Mesenchymal stem cell (in vitro differentiated cells and primary cell): ENCODE results near the gene SPINK2.

ENCODE experiments used
- DNase-seq: peaks from one replicate; pipeline ENCODE4 v3.0.0-alpha.2; 2013
- H2AFZ ChIP-seq: one replicate; pipeline ENCODE4 v1.6.1; 2013; ENCODE audit warnings: low read depth, mild to moderate bottlenecking, control low read depth, inconsistent platforms, low read length, moderate library complexity
- H2AK5ac ChIP-seq: 2 replicates; pipeline ENCODE4 v1.6.1; 2013; ENCODE audit warnings: low read length, moderate library complexity, mild to moderate bottlenecking, inconsistent platforms; ENCODE audit not compliant: severe bottlenecking
- H2BK120ac ChIP-seq: one replicate; pipeline ENCODE4 v1.6.1; 2013; ENCODE audit warnings: low read depth, mild to moderate bottlenecking, inconsistent platforms, low read length, moderate library complexity
- H2BK12ac ChIP-seq, 2 experiments: one replicate each; pipeline ENCODE4 v1.6.1; 2013; ENCODE audit warnings: inconsistent platforms in 2 of 2, low read length in 2 of 2, mild to moderate bottlenecking in 2 of 2, moderate library complexity in 2 of 2, control low read depth in 1 of 2
- H2BK15ac ChIP-seq: one replicate; pipeline ENCODE4 v1.6.1; 2013; ENCODE audit warnings: mild to moderate bottlenecking, low read depth, inconsistent platforms; ENCODE audit not compliant: poor library complexity, severe bottlenecking
- H2BK5ac ChIP-seq: 2 replicates; pipeline ENCODE4 v1.6.1; 2013; ENCODE audit warnings: low read depth, mild to moderate bottlenecking, low read length, control low read depth, inconsistent platforms; ENCODE audit not compliant: poor library complexity, severe bottlenecking
- H3K14ac ChIP-seq, 2 experiments: one replicate each; pipeline ENCODE4 v1.6.1; 2013; ENCODE audit warnings: inconsistent platforms in 2 of 2, low read length in 2 of 2, control low read depth in 1 of 2, mild to moderate bottlenecking in 1 of 2, moderate library complexity in 1 of 2
- H3K18ac ChIP-seq, 2 experiments: one replicate each; pipeline ENCODE4 v1.6.1; 2013; ENCODE audit warnings: inconsistent platforms in 2 of 2, low read length in 2 of 2, control low read depth in 1 of 2, low read depth in 1 of 2, mild to moderate bottlenecking in 1 of 2
- H3K23ac ChIP-seq, 2 experiments: one replicate each; pipeline ENCODE4 v1.6.1; 2013; ENCODE audit warnings: inconsistent platforms in 2 of 2, low read length in 2 of 2, mild to moderate bottlenecking in 2 of 2, moderate library complexity in 2 of 2, control low read depth in 1 of 2
- H3K27ac ChIP-seq: 2 replicates; pipeline ENCODE4 v1.5.1; 2013; ENCODE audit warnings: mild to moderate bottlenecking, moderate library complexity, low read length, control low read depth, inconsistent platforms; ENCODE audit not compliant: poor library complexity, severe bottlenecking
- H3K27me3 ChIP-seq, 2 experiments: 2 replicates each; pipeline versions ENCODE4 v1.6.1 to v1.7.0; 2013; ENCODE audit warnings: low read length in 2 of 2, mild to moderate bottlenecking in 2 of 2, moderate library complexity in 2 of 2, control low read depth in 1 of 2, inconsistent platforms in 1 of 2; ENCODE audit not compliant: control insufficient read depth in 1 of 2, insufficient read depth in 1 of 2
- H3K36me3 ChIP-seq, 2 experiments: 2 replicates each; pipeline versions ENCODE4 v1.6.1 to v1.7.0; 2013; ENCODE audit warnings: low read length in 2 of 2, control low read depth in 1 of 2, inconsistent platforms in 1 of 2, low read depth in 1 of 2, mild to moderate bottlenecking in 1 of 2; ENCODE audit not compliant: insufficient read depth in 2 of 2, control insufficient read depth in 1 of 2
- H3K4ac ChIP-seq, 2 experiments: one replicate each; pipeline ENCODE4 v1.6.1; 2013; ENCODE audit warnings: inconsistent platforms in 2 of 2, low read length in 2 of 2, mild to moderate bottlenecking in 2 of 2, moderate library complexity in 2 of 2, control low read depth in 1 of 2, low read depth in 1 of 2
- H3K4me1 ChIP-seq: 2 replicates; pipeline ENCODE4 v1.6.1; 2013; ENCODE audit warnings: low read depth, low read length, control low read depth; ENCODE audit not compliant: control insufficient read depth, insufficient read depth
- H3K4me2 ChIP-seq: 2 replicates; pipeline ENCODE4 v1.6.1; 2013; ENCODE audit warnings: low read length, mild to moderate bottlenecking, inconsistent platforms; ENCODE audit not compliant: poor library complexity, severe bottlenecking
- H3K4me3 ChIP-seq, 2 experiments: 2 replicates each; pipeline versions ENCODE4 v1.5.1 to v1.7.0; 2013; ENCODE audit warnings: low read length in 2 of 2, mild to moderate bottlenecking in 2 of 2, control low read depth in 1 of 2, low read depth in 1 of 2; ENCODE audit not compliant: insufficient read depth in 1 of 2
- H3K79me1 ChIP-seq: replicated peaks from 2 replicates; pipeline ENCODE4 v1.6.1; 2013; ENCODE audit warnings: mild to moderate bottlenecking, control low read depth, low read length, inconsistent platforms; ENCODE audit not compliant: poor library complexity, severe bottlenecking
- H3K9ac ChIP-seq: 2 replicates; pipeline ENCODE4 v1.7.0; 2013; ENCODE audit warnings: mild to moderate bottlenecking, low read length, moderate library complexity
- H3K9me3 ChIP-seq: 2 replicates; pipeline ENCODE4 v1.7.0; 2013; ENCODE audit warnings: mild to moderate bottlenecking, low read length; ENCODE audit not compliant: control insufficient read depth
- H4K8ac ChIP-seq: one replicate; pipeline ENCODE4 v1.6.1; 2013; ENCODE audit warnings: inconsistent platforms, mild to moderate bottlenecking, low read length, moderate library complexity
- H4K91ac ChIP-seq: one replicate; pipeline ENCODE4 v1.6.1; 2013; ENCODE audit warnings: mild to moderate bottlenecking, low read length, inconsistent platforms
- WGBS: methylation state at CpG from one replicate; pipeline ENCODE4 v1.1.7; 2013; ENCODE audit warnings: mixed read lengths; 5-methylcytosine and 5-hydroxymethylcytosine counted together

Gene SPINK2

DNA sequence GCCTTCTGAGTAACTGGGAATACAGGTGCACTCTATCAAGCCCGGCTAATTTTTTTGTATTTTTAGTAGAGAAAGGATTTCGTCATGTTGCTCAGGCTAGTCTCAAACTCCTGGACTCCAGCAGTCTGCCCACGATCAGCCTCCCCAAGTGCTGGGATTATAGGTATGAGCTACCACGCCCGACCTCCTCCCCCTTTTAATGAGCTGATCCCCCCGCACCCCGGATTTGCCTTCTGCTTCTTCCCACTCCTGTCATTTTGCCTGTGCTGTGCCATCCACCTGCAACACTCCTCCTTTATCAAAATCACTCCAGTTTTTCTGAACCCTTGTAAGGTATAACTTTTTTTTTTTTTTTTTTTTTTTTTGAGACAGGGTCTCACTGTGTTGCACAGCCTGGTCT lies 33.4 kb downstream of the SPINK2 start:
- no peak overlapping the region for H4K91ac ChIP-seq
- H3K4me3 ChIP-seq, result no peak overlapping the region
- peaks cover 6% of the 10 kb centered on the region for H3K4me1 ChIP-seq
- no peak for DNase-seq
- WGBS, result 77% methylated on average over 7 of the region's 7 CpGs
- H2BK15ac ChIP-seq, result peak overlapping the region; percentile 87
- H2BK5ac ChIP-seq, result no peak overlapping the region
- H3K14ac ChIP-seq, result no peak overlapping the region
- no peak overlapping the region for H3K4me2 ChIP-seq
- H3K4ac ChIP-seq, result no peak overlapping the region
- H2AFZ ChIP-seq, result no peak overlapping the region
- H3K79me1 ChIP-seq, result no peaks in the 10 kb centered on the region
- H2BK120ac ChIP-seq, result peak overlapping the region; percentile 87
- peak overlapping the region in 1 of 2 experiments; percentile 92 for H2BK12ac ChIP-seq
- H3K27ac ChIP-seq, result no peak overlapping the region
- H3K18ac ChIP-seq, result peak overlapping the region in 1 of 2 experiments; percentile 82
- H3K9me3 ChIP-seq, result no peaks in the 10 kb centered on the region
- H2AK5ac ChIP-seq, result no peak overlapping the region
- H3K27me3 ChIP-seq, result peaks cover 0 to 17% of the 10 kb centered on the region in 2 experiments
- H3K36me3 ChIP-seq, result no peaks in the 10 kb centered on the region
- no peak overlapping the region for H3K9ac ChIP-seq
- H4K8ac ChIP-seq, result peak overlapping the region; percentile 78
- H3K23ac ChIP-seq, result no peak overlapping the region

DNA sequence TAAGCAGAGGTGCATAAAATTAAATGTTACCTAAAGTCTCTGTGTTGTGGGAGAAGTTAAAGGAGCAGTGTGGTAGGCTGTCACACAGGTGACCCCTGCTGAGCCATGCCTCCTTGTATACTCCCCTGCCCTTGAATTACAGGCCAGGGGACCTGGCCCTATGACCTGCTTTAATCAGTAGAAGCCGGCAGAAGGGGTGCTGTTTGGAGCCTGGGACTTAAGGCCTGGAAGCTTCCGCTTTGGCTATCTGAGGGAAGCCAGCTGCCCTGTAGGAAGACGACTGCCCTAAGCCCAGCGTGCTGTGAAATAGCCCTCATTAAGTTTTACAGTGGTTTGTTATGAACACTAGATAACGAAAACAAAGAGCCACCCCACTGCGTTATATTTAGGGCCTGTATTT lies 34.1 kb downstream of the SPINK2 start:
- peak overlapping the region in 1 of 2 experiments; percentile 92 for H2BK12ac ChIP-seq
- H3K14ac ChIP-seq, result no peak overlapping the region
- H4K8ac ChIP-seq, result peak overlapping the region; percentile 78
- peaks cover 0 to 22% of the 10 kb centered on the region in 2 experiments for H3K27me3 ChIP-seq
- no peak overlapping the region for H3K23ac ChIP-seq
- H2AK5ac ChIP-seq, result no peak overlapping the region
- peaks cover 6% of the 10 kb centered on the region for H3K4me1 ChIP-seq
- peak overlapping the region; percentile 54 for H2BK120ac ChIP-seq
- H3K9me3 ChIP-seq, result no peaks in the 10 kb centered on the region
- H3K4me3 ChIP-seq, result no peak overlapping the region
- no peak overlapping the region for H2AFZ ChIP-seq
- H2BK5ac ChIP-seq, result no peak overlapping the region
- H4K91ac ChIP-seq, result peak overlapping the region; percentile 19
- H3K79me1 ChIP-seq, result no peaks in the 10 kb centered on the region
- DNase-seq, result peak; percentile 73
- no peak overlapping the region for H3K9ac ChIP-seq
- peak overlapping the region in 1 of 2 experiments; percentile 77 for H3K4ac ChIP-seq
- H3K36me3 ChIP-seq, result no peaks in the 10 kb centered on the region
- H3K18ac ChIP-seq, result peak overlapping the region; percentile 73 to 82
- no peak overlapping the region for H3K27ac ChIP-seq
- WGBS, result 14% methylated on average over 4 of the region's 6 CpGs
- peak overlapping the region; percentile 44 for H2BK15ac ChIP-seq
- H3K4me2 ChIP-seq, result no peak overlapping the region

DNA sequence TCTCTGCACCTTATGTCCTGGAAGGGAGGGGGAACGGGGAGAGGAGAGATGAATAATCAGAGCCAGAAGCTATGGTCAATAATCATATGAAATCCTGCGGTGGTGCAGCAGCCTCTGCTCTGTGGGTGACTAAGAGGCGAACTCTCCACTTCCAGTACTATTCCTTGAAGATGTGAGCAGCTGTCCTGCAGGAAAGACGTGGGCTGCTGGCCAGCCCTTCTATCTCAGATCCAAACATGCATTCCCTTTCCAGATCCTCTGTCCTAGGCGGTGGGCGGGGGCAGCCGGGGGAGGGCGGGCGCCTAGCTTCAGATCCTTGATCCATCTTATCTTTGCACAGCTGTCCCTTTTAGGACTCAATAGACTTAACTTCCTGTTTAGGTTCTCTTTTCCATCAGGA lies 34.5 kb downstream of the SPINK2 start:
- Histone ChIP-seq H3K9ac (no peak overlapping the region), H3K79me1 (no peaks in the 10 kb centered on the region), H3K4me3 (no peak overlapping the region), H2AK5ac (no peak overlapping the region), H4K91ac (no peak overlapping the region), H3K18ac (no peak overlapping the region), H3K23ac (no peak overlapping the region), H2AFZ (no peak overlapping the region), H3K9me3 (no peaks in the 10 kb centered on the region), H2BK12ac (no peak overlapping the region), H3K36me3 (no peaks in the 10 kb centered on the region), H2BK120ac (no peak overlapping the region), H3K14ac (no peak overlapping the region), H3K27me3 (peaks cover 0 to 26% of the 10 kb centered on the region in 2 experiments), H4K8ac (no peak overlapping the region), H3K4ac (no peak overlapping the region), H3K27ac (no peak overlapping the region), H2BK5ac (no peak overlapping the region), H3K4me1 (peaks cover 6% of the 10 kb centered on the region), H2BK15ac (no peak overlapping the region), H3K4me2 (peak overlapping the region; percentile 17)
- peak; percentile 95 for DNase-seq
- 0% methylated on average over 9 of the region's 9 CpGs for WGBS

DNA sequence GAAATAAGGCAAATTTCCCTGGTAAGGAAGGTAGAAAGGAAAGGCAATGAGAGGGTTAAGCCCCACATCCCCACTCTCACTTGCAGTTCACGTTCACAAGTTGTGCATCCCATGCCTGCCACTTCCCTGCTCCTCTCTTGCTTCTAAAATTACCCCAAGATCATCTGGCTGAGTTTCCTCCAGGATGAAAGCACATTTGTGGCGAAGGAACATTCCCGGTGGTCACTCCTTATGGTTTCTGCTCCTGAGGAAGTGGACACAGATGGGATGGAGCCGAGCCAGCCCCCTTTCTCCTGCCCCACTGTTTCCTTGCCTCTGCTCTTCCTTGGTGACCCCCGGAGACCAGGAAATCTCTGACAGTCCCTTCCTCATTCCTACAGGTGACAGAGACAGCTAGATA lies 37.5 kb downstream of the SPINK2 start:
- WGBS, result 42% methylated on average over 5 of the region's 5 CpGs
- Histone ChIP-seq H3K4me1 (peaks cover 6% of the 10 kb centered on the region), H2BK12ac (peak overlapping the region in 1 of 2 experiments; percentile 55), H2BK5ac (no peak overlapping the region), H2AK5ac (no peak overlapping the region), H2BK15ac (no peak overlapping the region), H3K4me2 (no peak overlapping the region), H3K27ac (no peak overlapping the region), H3K4ac (peak overlapping the region in 1 of 2 experiments; percentile 52), H2AFZ (no peak overlapping the region), H3K79me1 (no peaks in the 10 kb centered on the region), H3K9ac (no peak overlapping the region), H3K4me3 (no peak overlapping the region), H4K91ac (no peak overlapping the region), H3K23ac (peak overlapping the region in 1 of 2 experiments; percentile 96), H4K8ac (peak overlapping the region; percentile 65), H3K18ac (peak overlapping the region in 1 of 2 experiments; percentile 13), H3K27me3 (peaks cover 0 to 33% of the 10 kb centered on the region in 2 experiments), H3K9me3 (no peaks in the 10 kb centered on the region), H3K36me3 (no peaks in the 10 kb centered on the region), H2BK120ac (peak overlapping the region; percentile 69), H3K14ac (peak overlapping the region in 1 of 2 experiments; percentile 22)
- DNase-seq, result no peak
